ENCODE results near the gene NKG7. TPM values are rescaled to one million over a fixed set of nuclear protein-coding genes. Genes with fewer than 3 reads are reported as not detected.
A peak's percentile ranks its signal among the peaks of the same experiment; 100 is the strongest.

The NKG7 gene
- total RNA-seq, 1 donor from 2014 or later = not detected

DNA sequence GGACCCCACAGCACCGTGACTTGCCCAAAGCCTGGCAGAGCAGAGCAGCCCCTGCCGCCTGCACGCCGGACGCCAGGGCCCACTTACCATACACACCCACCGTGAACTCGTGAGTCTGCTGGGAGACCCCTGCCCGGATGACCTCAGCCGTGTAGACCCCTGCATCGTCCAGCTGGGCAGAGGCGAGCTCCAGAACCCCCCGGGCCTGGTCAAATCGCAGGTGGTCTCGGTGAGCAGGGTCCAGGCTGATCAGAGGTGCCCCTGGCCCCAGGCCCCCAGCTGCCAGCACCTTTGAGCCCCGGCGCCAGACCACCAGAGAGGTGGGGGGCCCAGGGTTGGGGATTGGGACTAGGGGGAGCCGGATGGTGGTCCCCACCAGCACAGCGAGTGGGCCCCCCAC is 31.4 kb downstream of the NKG7 start:
- Mint-ChIP-seq H3K4me1 (ENCODE audit: low read depth) (peaks cover 21% of the 10 kb centered on the region), H3K36me3 (ENCODE audit: low read depth) (peaks cover 6% of the 10 kb centered on the region), H3K27me3 (ENCODE audit: low read depth) (no peaks in the 10 kb centered on the region), H3K27ac (ENCODE audit: unreplicated experiment) (no peak overlapping the region), H3K9me3 (ENCODE audit: low read depth) (no peaks in the 10 kb centered on the region), H3K4me3 (ENCODE audit: unreplicated experiment) (peak overlapping the region; percentile 50)
- TF ChIP-seq, protein P1, sequence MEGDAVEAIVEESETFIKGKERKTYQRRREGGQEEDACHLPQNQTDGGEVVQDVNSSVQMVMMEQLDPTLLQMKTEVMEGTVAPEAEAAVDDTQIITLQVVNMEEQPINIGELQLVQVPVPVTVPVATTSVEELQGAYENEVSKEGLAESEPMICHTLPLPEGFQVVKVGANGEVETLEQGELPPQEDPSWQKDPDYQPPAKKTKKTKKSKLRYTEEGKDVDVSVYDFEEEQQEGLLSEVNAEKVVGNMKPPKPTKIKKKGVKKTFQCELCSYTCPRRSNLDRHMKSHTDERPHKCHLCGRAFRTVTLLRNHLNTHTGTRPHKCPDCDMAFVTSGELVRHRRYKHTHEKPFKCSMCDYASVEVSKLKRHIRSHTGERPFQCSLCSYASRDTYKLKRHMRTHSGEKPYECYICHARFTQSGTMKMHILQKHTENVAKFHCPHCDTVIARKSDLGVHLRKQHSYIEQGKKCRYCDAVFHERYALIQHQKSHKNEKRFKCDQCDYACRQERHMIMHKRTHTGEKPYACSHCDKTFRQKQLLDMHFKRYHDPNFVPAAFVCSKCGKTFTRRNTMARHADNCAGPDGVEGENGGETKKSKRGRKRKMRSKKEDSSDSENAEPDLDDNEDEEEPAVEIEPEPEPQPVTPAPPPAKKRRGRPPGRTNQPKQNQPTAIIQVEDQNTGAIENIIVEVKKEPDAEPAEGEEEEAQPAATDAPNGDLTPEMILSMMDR (IDR thresholded peaks at IDR 0.05) = no peak
- no peak for DNase-seq (ENCODE audit: low spot score)

DNA sequence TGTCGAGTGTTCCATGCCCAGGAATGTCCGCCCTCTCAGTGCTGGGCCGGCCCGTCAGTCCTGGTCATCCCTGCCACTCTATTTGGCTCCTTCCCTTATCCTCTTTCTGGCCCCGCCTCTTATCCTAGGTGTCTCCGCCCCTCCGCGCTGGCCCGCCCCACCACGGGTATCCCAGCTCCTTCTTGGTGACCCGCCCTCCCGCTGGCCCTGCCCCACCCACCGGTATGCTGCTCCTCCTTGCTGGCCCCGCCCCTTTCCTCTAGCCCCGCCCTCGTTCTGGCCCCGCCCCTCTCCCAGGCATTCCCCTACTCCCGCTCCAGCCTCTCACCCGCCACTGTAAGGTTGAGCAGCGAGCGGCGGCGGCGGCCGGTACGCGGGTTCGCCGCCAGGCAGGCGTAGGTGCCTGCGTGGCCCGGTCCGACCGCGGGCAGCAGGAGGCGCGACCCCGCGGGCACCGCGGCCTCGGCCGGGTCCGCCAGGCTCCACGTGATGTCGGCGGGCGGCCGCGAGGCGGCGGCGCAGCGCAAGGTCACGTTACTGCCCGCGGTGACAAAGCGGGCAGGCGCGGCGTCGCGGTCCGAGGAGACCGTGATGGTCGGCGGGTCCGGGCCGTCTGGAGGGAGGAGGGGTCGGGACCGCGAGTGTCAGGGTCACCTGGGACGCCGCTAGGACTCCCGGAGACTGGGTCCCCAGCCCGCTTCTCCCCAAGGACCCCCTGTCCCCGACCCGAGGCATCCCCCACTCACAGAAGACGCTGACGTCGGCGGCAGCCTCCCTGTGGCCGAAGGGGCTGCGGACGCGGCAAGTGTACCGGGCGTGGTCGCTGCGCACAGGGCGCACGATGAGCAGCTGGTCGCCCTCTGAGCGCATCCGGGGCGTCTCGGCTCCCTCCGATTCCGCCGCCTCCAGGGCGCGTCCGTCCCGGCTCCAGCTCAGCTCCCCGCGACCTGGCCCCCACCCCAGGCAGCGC is 32.5 kb downstream of the NKG7 start:
- Mint-ChIP-seq H3K9me3 (ENCODE audit: low read depth) (no peaks in the 10 kb centered on the region), H3K4me1 (ENCODE audit: low read depth) (peaks cover 21% of the 10 kb centered on the region), H3K27me3 (ENCODE audit: low read depth) (no peaks in the 10 kb centered on the region), H3K36me3 (ENCODE audit: low read depth) (peaks cover 3% of the 10 kb centered on the region), H3K27ac (ENCODE audit: unreplicated experiment) (peak overlapping the region; percentile 100), H3K4me3 (ENCODE audit: unreplicated experiment) (peak overlapping the region; percentile 100)
- TF ChIP-seq, protein P1 (IDR thresholded peaks at IDR 0.05) = peak; percentile 52
- peak; percentile 99 for DNase-seq (ENCODE audit: low spot score)

DNA sequence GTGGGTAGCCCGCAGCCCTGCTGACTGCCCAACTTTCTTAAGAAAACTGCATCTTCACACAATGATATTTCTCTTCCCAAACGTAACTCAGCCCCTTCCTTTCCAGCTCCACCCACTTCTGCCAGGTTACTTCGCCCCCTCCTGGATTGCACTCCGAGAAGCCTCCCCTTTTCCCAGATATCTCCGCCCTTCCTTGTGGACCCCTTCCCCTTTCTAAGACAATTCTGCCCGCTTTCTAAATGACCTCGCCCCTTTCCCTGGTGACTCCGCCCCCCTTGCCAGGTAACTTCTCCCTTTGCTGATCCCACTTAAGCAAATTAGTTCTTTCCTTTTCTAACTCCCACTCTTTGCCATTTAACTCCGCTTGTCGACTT is 33.2 kb downstream of the NKG7 start:
- Mint-ChIP-seq H3K36me3 (ENCODE audit: low read depth) (peaks cover 3% of the 10 kb centered on the region), H3K27ac (ENCODE audit: unreplicated experiment) (peak overlapping the region; percentile 100), H3K4me1 (ENCODE audit: low read depth) (peaks cover 21% of the 10 kb centered on the region), H3K9me3 (ENCODE audit: low read depth) (no peaks in the 10 kb centered on the region), H3K4me3 (ENCODE audit: unreplicated experiment) (peak overlapping the region; percentile 100), H3K27me3 (ENCODE audit: low read depth) (no peaks in the 10 kb centered on the region)
- TF ChIP-seq, protein P1 (IDR thresholded peaks at IDR 0.05) = no peak
- no peak for DNase-seq (ENCODE audit: low spot score)

DNA sequence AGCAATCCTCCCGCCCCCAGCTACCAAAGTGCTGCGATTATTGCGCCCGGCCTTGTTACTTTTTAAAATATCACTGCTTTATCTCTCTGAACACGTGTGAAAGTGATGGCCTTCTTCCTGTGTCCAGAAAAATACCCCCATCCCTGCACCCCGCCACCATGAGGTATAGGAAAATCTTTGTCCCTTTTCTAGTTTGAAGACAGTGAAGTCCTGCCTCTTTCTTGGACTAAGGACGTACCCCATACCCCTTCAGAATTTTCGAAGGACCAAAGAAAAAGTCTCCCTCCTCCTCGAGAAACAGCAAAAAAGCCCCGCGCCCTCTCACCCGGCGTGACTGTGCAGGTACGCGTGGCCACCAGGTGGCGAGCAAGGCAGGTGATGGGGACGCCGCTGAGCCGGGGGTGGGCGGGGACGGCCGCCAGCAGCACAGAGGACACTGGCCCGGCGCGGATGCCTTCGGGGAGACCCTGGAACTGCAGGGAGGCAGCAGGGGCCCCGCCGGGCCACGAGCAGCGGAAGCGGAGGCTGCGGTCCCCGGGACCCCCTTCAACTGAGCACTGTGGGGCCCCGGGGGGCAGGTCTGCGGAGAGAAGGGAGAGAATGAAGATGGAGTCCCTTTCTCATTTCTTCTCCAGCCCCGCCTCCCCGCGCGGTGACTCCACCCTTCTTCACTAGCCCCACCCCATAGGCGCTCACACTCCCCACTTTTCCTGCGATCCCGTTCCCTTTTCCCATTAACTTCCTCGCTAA is 33.7 kb downstream of the NKG7 start:
- H3K27me3 Mint-ChIP-seq (ENCODE audit: low read depth) = no peaks in the 10 kb centered on the region
- H3K36me3 Mint-ChIP-seq (ENCODE audit: low read depth) = peaks cover 3% of the 10 kb centered on the region
- peak overlapping the region; percentile 100 for H3K4me3 Mint-ChIP-seq (ENCODE audit: unreplicated experiment)
- H3K27ac Mint-ChIP-seq (ENCODE audit: unreplicated experiment) = peak overlapping the region; percentile 100
- TF ChIP-seq, protein P1 (IDR thresholded peaks at IDR 0.05) = peak; percentile 95
- peak; percentile 93 for DNase-seq (ENCODE audit: low spot score)
- no peaks in the 10 kb centered on the region for H3K9me3 Mint-ChIP-seq (ENCODE audit: low read depth)
- H3K4me1 Mint-ChIP-seq (ENCODE audit: low read depth) = peaks cover 21% of the 10 kb centered on the region

DNA sequence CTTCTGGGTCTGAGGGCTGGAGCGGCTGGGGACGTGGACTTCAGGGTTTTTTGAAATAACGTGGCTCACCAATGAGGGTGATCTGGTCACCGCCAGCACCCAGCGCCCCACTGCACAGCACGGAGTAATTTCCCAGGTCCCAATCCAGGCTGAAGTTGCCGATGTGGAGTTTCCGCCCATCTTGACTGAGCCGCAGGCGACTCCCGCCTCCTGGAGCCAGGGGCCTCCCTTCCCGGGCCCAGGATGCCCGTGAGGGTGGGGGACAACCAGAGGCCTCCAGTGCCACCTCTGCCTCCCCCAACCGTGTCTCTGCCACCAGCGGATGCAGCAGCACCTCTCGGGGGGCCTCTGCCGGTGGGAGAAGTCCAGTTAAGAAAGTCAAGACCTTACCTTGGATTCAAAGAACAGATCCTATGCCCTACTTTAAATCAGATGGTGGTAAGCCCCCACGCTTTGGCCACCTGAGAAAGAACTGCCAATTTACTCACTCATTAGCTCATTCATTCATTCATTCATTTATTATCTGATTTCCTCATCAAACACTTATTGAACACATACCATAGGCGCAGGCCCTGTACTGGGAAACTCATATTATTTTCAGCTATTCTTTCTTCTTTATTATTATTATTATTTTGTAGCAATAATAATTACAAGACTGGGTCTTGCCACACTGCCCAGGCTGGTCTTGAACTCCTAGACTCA is 34.4 kb downstream of the NKG7 start:
- peaks cover 21% of the 10 kb centered on the region for H3K4me1 Mint-ChIP-seq (ENCODE audit: low read depth)
- peak; percentile 69 for DNase-seq (ENCODE audit: low spot score)
- TF ChIP-seq, protein P1 (IDR thresholded peaks at IDR 0.05) = no peak

More for the DNA sequence above, 34.4 kb downstream of the NKG7 start:
- Mint-ChIP-seq H3K9me3 (ENCODE audit: low read depth) (no peaks in the 10 kb centered on the region), H3K36me3 (ENCODE audit: low read depth) (peaks cover 3% of the 10 kb centered on the region), H3K27ac (ENCODE audit: unreplicated experiment) (no peak overlapping the region), H3K4me3 (ENCODE audit: unreplicated experiment) (peak overlapping the region; percentile 100), H3K27me3 (ENCODE audit: low read depth) (no peaks in the 10 kb centered on the region)

Measured in chondrocyte (in vitro differentiated cells).